ENCODE results near the gene ADAM15.

Gene ADAM15

DNA sequence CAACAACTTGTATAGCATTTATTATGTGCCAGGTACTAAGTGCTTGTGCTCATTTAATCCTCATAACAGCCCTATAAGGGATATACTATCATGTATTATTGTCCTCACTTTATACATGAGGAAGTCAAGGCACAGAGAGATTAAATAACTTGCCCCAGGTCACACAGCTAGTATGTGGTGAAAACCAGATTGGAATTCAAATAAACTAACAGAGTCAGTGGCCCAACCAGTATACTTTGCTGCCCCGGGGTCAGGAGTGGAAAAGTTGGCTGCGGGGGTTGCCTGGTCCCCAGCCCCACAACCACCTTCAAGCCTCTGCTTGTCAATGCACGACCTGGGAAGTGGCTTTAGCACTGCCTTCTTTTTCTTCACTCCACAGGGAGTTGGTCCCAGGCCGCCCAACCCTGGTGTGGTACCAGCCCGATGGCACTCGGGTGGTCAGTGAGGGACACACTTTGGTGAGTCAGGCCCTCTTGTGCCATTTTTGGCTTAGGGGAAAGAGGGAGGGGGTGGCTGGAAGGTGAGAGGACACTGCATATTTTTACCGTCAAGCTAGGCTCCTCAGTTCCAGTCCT, 2.5 kb downstream of the ADAM15 start:
- no peak for DNase-seq

- no peak for DNase-seq
Observed at GRCh38 chr1:155057104-155057503, 6.0 kb downstream of the ADAM15 start.

GRCh38 chr1:155057788-155058211, 6.7 kb downstream of the ADAM15 start:
- DNase-seq = no peak

DNA sequence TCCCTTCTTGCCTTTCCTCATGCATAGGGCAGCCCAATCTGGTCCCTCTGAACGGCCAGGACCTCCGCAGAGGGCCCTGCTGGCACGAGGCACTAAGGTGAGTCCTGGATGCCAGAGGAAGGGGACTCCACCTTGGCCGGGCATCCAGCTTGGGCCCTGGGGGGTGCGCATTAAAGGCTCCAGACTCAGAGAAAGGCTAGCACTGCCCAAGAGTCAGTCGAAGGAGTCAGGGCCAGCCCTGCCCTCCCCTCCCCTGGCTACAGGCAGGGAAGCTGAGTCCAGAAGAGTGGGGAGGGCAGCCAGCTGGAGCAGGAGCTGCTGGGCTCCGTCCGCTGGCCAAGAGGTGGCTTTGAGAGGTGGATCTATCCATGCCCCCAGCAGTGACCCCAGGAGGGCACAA, 9.6 kb downstream of the ADAM15 start:
- DNase-seq = no peak

GRCh38 chr1:155061381-155062150, 10.4 kb downstream of the ADAM15 start:
- DNase-seq = peak; percentile 89

GRCh38 chr1:155062151-155062686, 11.1 kb downstream of the ADAM15 start:
- DNase-seq = no peak

DNA sequence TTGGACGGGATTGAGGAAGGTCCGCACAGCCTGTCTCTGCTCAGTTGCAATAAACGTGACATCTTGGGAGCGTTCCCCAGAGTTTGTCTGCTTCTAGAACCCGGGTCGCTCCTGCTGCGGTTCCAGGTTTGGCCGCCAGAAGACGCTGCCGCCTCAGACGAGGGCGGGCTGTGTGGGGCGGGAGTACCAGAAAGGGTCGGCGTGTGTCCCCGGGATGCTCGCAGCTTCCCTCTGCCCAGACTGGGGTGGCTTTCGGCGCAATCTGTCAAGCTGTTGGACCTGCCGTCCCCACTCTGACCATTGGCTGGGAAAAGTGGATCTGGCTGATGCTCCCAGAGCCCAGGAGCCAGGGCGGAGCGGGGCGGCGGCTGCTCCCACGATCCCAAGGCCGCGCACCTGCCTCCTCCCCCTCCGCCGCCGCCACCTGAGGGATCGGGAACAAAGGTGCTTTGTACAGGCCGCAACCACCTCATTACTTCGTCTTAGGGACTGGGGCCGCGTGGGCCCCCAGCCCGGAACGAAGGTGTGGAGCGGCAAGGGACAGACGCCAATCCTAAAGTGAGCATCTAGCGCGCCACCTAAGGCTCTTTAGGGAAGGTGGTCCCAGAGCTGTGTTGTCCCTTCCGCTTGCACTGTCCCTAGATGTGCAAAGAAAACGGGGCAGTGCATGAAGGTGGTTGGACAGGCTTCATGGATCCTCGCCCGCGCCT, 11.7 kb downstream of the ADAM15 start:
- peak; percentile 64 for DNase-seq

DNA sequence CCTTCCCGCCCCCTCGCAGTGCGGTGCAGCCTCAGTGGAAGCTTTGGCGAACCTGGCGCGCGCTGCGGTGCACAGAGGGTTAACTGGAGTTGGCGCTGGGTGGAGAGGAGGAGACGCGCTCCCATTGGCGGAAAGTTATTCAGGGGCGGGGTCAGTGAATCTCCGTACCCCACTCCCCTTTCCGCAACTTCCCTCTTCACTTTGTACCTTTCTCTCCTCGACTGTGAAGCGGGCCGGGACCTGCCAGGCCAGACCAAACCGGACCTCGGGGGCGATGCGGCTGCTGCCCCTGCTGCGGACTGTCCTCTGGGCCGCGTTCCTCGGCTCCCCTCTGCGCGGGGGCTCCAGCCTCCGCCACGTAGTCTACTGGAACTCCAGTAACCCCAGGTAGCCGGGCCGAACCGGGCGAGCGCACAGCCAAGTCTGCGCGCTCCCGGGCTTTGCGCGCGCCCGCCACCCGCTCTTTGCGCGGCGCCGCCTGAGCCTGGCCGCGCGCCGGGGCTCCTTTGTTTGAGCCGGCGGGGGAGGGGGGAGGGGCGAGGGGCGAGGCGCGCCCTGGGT, 12.5 kb downstream of the ADAM15 start, which contains the start of gene EFNA4:
Gene EFNA4 (plus strand): TSS at position 191 of the 561 bp plus-strand sequence. CDS start 84 bp downstream, at position 275.
- peak; percentile 80 for DNase-seq

DNA sequence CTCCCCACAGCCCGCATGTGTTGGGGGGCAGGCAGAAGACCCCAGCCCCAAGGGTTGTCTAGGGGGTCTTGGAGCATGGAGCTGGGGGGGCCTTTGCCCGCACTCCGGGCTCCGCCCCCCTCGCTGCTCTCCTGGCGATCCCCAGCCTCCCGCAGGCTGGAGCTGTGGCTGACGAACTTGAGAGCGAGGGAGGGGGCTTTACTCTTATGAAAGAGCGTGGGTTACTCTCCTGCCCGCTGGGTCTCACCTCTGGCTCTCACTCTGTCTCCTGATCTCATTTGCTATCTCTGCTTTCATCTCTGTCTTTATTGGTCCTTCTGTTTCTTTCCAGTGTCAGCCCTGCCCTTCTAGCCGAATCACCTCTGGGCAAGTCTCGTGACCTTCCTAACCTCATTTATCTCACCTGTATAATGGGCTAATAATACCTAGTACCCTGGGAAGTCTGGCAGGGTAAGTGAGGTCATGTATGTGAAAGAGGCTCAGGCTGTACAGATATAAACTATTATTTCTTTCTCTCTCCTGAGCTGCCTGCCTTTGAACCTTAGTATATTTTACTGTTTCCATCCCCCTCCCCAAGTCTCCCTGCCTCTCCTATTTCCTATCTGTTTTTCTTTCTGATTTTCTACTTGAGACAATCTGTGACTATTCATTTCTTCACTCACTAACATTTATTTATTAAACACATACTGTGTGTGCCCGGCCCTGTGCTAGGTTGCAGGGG, 13.2 kb downstream of the ADAM15 start:
- no peak for DNase-seq

DNA sequence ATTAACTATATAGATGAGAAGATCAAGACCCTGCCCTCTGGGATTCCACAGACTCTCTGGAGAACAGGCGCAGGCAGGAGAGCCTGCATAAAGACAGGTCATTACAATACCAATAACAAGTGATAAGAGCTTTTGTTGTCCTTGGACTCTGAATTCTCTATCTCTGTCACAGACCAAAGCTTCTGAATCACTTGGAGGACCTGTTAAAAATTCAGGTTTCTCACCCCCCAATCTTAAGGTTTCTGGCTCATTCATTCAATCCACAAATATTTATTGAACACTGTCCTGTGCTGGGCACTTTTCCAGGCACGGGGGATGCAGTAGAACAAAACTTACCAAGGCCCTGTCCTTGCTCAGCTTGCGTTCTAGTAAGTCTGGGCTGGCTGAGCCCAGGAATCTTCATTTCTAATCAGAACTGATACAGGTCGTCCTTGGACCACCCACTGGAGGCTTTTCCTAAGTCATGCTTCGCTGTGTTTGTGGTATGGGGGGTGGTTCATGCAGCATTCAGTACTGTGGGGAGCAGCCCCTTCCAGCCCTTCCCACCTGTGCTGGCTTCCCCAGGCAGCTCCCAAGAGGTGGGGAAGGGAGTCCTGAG, 13.8 kb downstream of the ADAM15 start:
- no peak for DNase-seq

DNA sequence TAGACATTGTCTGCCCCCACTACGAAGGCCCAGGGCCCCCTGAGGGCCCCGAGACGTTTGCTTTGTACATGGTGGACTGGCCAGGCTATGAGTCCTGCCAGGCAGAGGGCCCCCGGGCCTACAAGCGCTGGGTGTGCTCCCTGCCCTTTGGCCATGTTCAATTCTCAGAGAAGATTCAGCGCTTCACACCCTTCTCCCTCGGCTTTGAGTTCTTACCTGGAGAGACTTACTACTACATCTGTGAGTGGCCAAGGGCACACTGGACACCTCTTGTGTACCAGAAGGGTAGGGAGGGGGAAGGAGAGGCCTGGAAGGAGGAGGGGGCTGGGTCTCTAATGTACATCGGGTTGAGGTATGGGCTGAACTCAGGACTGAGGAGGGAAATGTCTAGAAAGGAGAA, 15.7 kb downstream of the ADAM15 start:
- DNase-seq = no peak

DNA sequence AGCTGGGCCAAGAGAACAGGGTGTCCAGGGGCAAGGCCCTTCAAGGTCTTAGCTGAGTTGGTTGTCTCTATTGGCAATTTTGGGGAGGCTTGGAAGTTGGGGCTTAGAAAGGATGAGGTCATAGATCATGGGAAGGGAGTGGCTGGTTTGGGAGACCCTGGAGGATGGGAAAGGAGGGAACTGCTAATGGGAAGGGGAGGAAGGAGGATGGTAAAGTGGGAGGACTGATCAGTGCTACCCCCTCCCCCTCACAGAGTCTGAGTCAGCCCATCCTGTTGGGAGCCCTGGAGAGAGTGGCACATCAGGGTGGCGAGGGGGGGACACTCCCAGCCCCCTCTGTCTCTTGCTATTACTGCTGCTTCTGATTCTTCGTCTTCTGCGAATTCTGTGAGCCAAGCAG, 17.5 kb downstream of the ADAM15 start:
- no peak for DNase-seq

DNA sequence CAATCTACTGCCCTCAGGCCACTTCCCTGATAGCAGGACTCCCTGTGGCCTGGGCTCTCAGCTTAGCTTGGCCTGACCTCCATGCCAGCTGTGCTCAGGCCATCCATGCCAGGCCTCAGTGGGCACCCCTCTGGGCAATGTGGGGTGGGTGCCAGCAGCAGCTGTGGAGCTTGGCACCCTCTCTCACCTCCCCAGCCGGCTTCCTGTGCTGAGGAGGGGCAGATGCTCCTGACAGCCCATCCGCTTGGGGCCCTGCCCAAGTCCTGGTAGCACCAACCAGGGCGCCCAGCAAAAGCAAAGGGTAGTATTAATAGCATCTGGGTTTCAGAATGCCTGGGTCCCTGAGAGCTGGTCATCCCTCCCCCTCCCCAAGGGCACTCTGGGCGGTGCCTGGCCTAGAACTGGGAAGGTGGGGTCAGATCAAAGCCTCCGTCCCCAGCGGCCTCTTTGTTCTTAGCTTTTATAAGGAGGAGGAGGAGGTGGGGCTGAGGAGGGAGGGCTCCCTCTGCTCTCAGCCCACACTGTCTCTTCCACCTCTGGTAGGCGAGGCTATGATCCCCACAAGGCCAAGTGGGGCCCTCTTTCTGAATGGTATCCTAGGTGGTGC, 18.5 kb downstream of the ADAM15 start:
- no peak for DNase-seq

- DNase-seq = no peak
Observed at GRCh38 chr1:155070158-155070621, 19.1 kb downstream of the ADAM15 start.

GRCh38 chr1:155070721-155071569, 19.8 kb downstream of the ADAM15 start:
- DNase-seq = peak; percentile 64

- DNase-seq = no peak
Observed at GRCh38 chr1:155071701-155072100, 20.6 kb downstream of the ADAM15 start.

GRCh38 chr1:155072531-155073289, 21.6 kb downstream of the ADAM15 start:
- no peak for DNase-seq

- no peak for DNase-seq
Observed at GRCh38 chr1:155073377-155074242, 22.5 kb downstream of the ADAM15 start.

- no peak for DNase-seq
Observed at GRCh38 chr1:155075535-155075934, 24.4 kb downstream of the ADAM15 start.

Data from activated effector memory CD4-positive, alpha-beta T cell treated with Interleukin-2 at 50 U/mL for 16 hours (primary cell).